Omental fat pad (tissue), 4 donors: ENCODE data around the gene CEP128. TPM values are rescaled to one million over a fixed set of nuclear protein-coding genes. Genes with fewer than 3 reads are reported as not detected.

Experiments
- ATAC-seq: fragments of 150-250 bp; one replicate; pipeline ENCODE4 v1.9.1; 2016; ENCODE audit warnings: mild to moderate bottlenecking, moderate library complexity; ENCODE audit not compliant: low FRiP score
- DNase-seq: peaks from one replicate; pipeline ENCODE4 v3.0.0-alpha.2; 2019; ENCODE audit warnings: low spot score
- total RNA-seq, 4 donors: library from RNA; depleted of rRNA; stranded (reverse); fragments of >200 nt; gene quantifications; one replicate each; pipeline ENCODE4 v1.1.0, GENCODE V29; 2016
- TF ChIP-seq, protein P1 (sequence below), 3 donors: fragments of 450-650 bp; IDR thresholded peaks; one replicate each; pipeline ENCODE4 v1.5.1; 2016 to 2017; ENCODE audit warnings: antibody characterized with exemption in 3 of 3, mild to moderate bottlenecking in 3 of 3, moderate library complexity in 2 of 3

CEP128 gene
- total RNA-seq, 4 donors from 2014 or later: 3.5 to 13.1 (median 4.6) TPM

DNA sequence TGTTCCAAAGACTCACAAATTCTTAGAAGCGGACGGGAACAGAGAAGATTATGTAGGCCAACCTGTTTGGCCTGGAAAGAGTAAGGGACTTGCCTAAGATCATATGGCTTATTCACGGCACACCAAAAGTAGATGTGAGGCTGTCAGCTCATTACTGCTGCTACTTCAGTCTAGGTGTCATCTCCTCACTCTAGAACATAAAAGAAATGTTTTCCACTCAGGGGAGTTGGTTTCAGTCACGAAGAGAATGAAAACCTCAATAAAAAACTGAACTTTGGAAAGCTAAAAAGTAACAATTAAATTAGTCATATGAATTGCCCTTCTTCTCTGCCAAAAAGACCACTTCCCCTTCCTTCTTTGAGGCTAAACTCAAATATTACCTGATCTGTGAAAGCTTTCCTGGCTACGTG, 658 bp upstream of the CEP128 start:
- no peak for DNase-seq
- no peak for ATAC-seq
- TF ChIP-seq, protein P1, sequence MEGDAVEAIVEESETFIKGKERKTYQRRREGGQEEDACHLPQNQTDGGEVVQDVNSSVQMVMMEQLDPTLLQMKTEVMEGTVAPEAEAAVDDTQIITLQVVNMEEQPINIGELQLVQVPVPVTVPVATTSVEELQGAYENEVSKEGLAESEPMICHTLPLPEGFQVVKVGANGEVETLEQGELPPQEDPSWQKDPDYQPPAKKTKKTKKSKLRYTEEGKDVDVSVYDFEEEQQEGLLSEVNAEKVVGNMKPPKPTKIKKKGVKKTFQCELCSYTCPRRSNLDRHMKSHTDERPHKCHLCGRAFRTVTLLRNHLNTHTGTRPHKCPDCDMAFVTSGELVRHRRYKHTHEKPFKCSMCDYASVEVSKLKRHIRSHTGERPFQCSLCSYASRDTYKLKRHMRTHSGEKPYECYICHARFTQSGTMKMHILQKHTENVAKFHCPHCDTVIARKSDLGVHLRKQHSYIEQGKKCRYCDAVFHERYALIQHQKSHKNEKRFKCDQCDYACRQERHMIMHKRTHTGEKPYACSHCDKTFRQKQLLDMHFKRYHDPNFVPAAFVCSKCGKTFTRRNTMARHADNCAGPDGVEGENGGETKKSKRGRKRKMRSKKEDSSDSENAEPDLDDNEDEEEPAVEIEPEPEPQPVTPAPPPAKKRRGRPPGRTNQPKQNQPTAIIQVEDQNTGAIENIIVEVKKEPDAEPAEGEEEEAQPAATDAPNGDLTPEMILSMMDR (IDR thresholded peaks at IDR 0.05): no peak

DNA sequence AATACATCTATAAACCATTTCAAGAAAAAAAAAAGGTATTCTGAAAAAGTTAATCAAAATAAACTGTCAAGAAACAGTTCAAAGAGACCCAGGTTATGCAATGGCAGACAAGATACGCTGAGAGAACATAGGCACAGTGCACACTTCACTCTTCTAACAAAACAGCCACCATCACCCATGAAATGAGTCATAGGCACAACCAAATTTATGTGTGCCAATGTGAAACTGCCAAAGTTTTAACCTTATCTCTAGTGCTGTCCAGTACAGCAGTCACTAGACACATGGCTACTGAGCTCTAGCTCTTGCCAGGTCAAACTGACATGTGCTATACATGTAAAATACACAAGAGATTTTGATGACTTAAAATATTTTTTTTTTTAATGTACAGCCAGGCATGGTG, 1.4 kb downstream of the CEP128 start:
- ATAC-seq: no peak
- no peak for DNase-seq
- TF ChIP-seq, protein P1 (IDR thresholded peaks at IDR 0.05): no peak

DNA sequence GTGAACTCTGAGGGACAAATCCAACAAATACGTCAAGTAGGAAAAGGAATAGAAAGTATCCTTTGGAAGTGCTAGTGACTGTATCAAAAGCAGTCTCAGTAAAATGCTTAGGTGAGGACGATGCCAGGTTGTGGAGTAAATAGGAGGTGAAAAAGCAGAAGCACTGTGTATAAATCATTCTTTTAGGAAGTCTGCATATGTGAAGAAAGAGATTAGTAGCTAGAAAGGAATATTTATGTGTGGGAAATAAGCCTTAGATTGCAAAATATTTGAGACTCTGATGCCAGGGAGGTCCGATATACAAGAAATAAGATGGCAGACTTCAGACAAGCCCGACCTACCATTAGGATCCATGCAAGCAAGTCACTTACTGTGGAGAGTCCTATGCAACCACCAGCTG, 7.9 kb downstream of the CEP128 start:
- no peak for ATAC-seq
- DNase-seq: no peak
- TF ChIP-seq, protein P1 (IDR thresholded peaks at IDR 0.05): no peak

DNA sequence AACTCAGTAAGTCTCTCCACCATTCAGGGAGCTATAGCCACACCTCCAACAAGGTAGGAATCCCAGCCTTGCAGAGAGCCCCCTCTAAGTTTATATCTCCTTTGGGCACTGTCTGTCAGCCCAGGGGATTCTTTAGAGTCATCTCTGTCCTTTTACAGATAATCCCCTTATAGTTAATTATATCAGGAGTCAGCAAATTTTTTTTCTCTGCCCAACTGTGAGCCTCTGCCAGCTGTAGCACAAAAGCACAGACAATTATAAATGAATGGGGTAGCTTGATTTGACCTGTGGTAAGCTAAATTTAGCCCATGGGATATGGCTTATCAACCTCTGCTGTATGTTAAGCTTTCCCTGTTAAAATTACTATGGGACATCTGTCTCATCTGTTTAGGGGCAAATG, 8.3 kb downstream of the CEP128 start:
- ATAC-seq (no peak), DNase-seq (no peak)
- TF ChIP-seq, protein P1 (IDR thresholded peaks at IDR 0.05): no peak

DNA sequence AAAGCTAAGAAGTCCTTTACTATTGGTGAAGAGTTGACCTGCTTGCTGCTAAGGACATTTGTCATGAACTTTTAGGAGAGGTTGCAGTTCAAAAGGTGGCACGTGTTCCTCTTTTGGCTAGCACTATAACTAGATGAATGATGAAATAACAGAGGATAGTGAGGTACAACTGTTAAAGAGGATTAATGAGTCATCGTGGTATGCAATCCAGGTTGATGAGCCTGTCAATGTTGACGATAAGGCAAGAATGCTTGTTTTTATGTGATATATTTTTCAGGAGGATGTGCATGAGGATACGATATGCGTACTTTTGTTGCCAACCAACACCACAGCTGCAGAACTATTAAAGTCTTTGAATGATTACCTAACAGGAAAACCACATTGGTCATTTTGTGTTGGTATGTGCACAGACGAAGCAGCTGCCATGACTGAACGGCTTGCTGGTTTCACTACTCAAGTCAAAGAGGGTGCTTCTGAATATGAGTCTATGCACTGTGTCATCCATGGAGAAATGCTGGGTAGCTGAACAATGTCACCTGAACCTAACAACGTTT, 10.6 kb downstream of the CEP128 start:
- ATAC-seq: no peak
- TF ChIP-seq, protein P1 (IDR thresholded peaks at IDR 0.05): no peak
- DNase-seq: no peak

DNA sequence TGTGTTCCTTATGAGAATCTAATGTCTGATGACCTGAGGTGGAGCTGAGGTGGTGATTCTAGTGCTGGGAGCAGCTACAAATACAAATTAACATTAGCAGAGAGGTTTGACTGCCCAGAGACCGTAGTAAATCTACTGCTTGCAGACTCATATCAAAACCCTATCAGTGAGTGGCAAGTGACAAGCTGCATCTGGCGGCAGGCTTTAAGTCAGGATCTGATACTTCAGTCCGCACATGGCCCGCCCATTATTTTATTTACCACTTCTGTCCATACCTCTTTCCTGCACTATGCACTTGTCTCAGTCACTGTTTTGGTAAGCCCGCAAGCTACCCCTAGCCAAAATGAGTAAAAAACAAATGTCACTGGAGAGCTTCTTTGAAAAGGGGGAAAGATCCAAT, 11.4 kb downstream of the CEP128 start:
- no peak for DNase-seq
- no peak for ATAC-seq
- TF ChIP-seq, protein P1 (IDR thresholded peaks at IDR 0.05): no peak
